Uterus (tissue), 4 donors: ENCODE data around the gene CD300A. TPM values are rescaled to one million over a fixed set of nuclear protein-coding genes. Genes with fewer than 3 reads are reported as not detected.

Source experiments
- DNase-seq, 2 donors: peaks; one replicate each; pipeline ENCODE4 v3.0.0-alpha.2; 2019 to 2020
- H3K27ac ChIP-seq, 2 donors: fragments of 200-600 bp; sonication (generic); 1 replicate in 1 of 2; 2 replicates in 1 of 2; pipeline ENCODE4 v1.5.1; 2016 to 2018
- H3K27me3 ChIP-seq, 2 donors: fragments of 200-600 bp; sonication (generic); one replicate each; pipeline ENCODE4 v1.5.1; 2018 to 2019; ENCODE audit warnings: control low read depth in 1 of 2
- H3K36me3 ChIP-seq, 2 donors: fragments of 200-600 bp; sonication (generic); one replicate each; pipeline ENCODE4 v1.5.1; 2019; ENCODE audit warnings: control low read depth in 1 of 2
- H3K4me1 ChIP-seq, 2 donors: fragments of 200-600 bp; sonication (generic); one replicate each; pipeline ENCODE4 v1.5.1; 2018 to 2019; ENCODE audit warnings: control low read depth in 1 of 2
- H3K4me3 ChIP-seq, 2 donors: fragments of 200-600 bp; sonication (generic); 1 replicate in 1 of 2; 2 replicates in 1 of 2; pipeline ENCODE4 v1.5.1; 2018 to 2019; ENCODE audit warnings: mild to moderate bottlenecking in 1 of 2
- H3K9me3 ChIP-seq, 2 donors: fragments of 200-600 bp; sonication (generic); one replicate each; pipeline ENCODE4 v1.5.1; 2019; ENCODE audit warnings: control low read depth in 1 of 2
- CTCF ChIP-seq, 4 experiments: fragments of 200-600 bp in 2 of 4; fragments of 450-650 bp in 2 of 4; sonication (generic) in 2 of 4; IDR thresholded peaks; one replicate each; pipeline ENCODE4 v1.5.1; 2016 to 2019; ENCODE audit warnings: antibody characterized with exemption in 4 of 4, mild to moderate bottlenecking in 2 of 4, moderate library complexity in 1 of 4
- POLR2A ChIP-seq, 2 donors: fragments of 450-650 bp; IDR thresholded peaks; one replicate each; pipeline ENCODE4 v1.6.1; 2016; ENCODE audit warnings: antibody characterized with exemption in 2 of 2, mild to moderate bottlenecking in 1 of 2, moderate library complexity in 1 of 2
- intact Hi-C: fragments of 100-400 bp; cut with DNase I; formaldehyde crosslinking; loops from one replicate; pipeline ENCODE4 v1.15.1; 2023; ENCODE audit warnings: low total_unique reads
- total RNA-seq, 4 donors: library from RNA; depleted of rRNA in 3 of 4; stranded (reverse); fragments of >200 nt in 3 of 4; gene quantifications; one replicate each; pipeline versions ENCODE4 v1.1.0 to v1.2.4, GENCODE V29; 2014 to 2023
- donor health status: DM: yes; HTN: yes; CAD: no.

The CD300A gene
- total RNA-seq = 10 to 100 TPM in 1 of 4 donors, 1 to 10 TPM in 2, not detected in 1; 3.2 to 10.9 (median 4.0) TPM

DNA sequence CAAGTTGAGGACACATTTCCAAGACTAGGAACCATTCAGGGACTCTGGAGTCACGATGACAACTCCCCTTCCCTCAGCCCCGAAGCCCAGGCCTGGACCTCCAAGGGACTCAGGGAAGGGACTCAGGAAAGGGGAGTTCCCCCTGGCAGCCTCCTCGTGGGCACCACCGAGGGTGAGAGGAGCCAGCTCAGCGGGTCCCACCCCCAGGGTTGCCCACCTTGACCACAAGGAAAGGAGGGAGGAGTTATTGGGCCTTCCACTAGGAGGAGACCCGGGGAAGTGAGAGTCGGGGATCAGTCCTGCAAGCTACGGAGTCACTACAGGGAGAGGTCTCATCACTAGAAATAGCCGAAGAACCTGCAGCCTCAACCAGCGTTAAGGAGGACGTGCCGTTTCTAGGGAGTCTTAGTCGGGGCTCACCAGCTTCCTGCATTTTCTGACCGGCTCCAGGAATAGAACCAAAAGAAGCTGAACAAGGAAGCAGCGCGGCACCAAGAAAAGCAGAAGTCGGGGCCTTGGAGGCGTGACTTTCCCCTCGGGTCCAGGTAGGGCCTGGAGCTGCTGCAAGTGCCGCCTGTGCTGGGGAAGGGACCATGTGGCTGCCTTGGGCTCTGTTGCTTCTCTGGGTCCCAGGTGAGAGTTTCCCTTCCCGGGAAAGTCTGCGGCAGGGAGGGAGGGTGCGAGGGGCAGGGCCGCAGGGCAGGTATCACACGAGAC lies at the start of gene CD300A:
CD300A (plus strand) TSS at position 524 of the 717 bp plus-strand sequence; CDS start at position 594, 70 bp downstream.
- no peaks in the 10 kb centered on the region for H3K9me3 ChIP-seq
- H3K27ac ChIP-seq = no peak within 1 kb of the TSS
- no peak for TF ChIP-seq CTCF (IDR thresholded peaks at IDR 0.05)
- no peak for TF ChIP-seq POLR2A (IDR thresholded peaks at IDR 0.05)
- no peaks in the 10 kb centered on the region for H3K36me3 ChIP-seq
- H3K27me3 ChIP-seq = no peaks in the 10 kb centered on the region
- intact Hi-C loops = no loop called here
- no peak for DNase-seq
- no peak within 1 kb of the TSS for H3K4me3 ChIP-seq
- H3K4me1 ChIP-seq = no peaks in the 10 kb centered on the region

- Histone ChIP-seq H3K27ac (no peak overlapping the region), H3K36me3 (no peaks in the 10 kb centered on the region), H3K4me3 (no peak overlapping the region), H3K27me3 (no peaks in the 10 kb centered on the region), H3K4me1 (no peaks in the 10 kb centered on the region), H3K9me3 (no peaks in the 10 kb centered on the region)
- intact Hi-C loops = no loop called here
- TF ChIP-seq CTCF (IDR thresholded peaks at IDR 0.05) (no peak), POLR2A (IDR thresholded peaks at IDR 0.05) (no peak)
- DNase-seq = no peak
Observed at GRCh38 chr17:74417178-74418045, 49.0 kb upstream of the CD300A start.

- DNase-seq = no peak
- intact Hi-C loops = no loop called here
- H3K27me3 ChIP-seq = no peaks in the 10 kb centered on the region
- TF ChIP-seq CTCF (IDR thresholded peaks at IDR 0.05) = no peak
- no peak for TF ChIP-seq POLR2A (IDR thresholded peaks at IDR 0.05)
- no peaks in the 10 kb centered on the region for H3K9me3 ChIP-seq
- no peak overlapping the region for H3K4me3 ChIP-seq
- no peaks in the 10 kb centered on the region for H3K4me1 ChIP-seq
- no peaks in the 10 kb centered on the region for H3K36me3 ChIP-seq
- H3K27ac ChIP-seq = no peak overlapping the region
Observed at GRCh38 chr17:74419928-74420411, 46.5 kb upstream of the CD300A start.

DNA sequence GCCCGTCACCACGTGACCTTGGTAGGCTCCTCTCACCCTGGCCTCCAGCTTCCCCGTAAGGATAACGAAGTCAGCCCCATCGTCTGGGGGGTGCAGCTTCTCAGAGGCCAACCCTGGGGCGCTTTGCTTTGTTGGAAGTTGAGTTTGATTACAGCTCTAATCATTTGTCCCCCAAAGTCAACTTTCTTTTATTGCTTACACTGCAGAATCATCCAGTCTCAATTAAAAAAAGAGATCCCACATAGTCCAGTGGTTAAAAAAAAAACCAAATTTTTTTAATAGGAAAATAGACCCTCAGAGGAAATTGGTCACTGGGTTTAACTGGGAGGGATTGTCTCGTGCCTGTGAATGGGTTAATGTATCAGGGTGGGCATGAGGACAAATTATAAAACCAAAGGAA lies 42.3 kb upstream of the CD300A start:
- no peaks in the 10 kb centered on the region for H3K27me3 ChIP-seq
- no peaks in the 10 kb centered on the region for H3K36me3 ChIP-seq
- no peaks in the 10 kb centered on the region for H3K4me1 ChIP-seq
- H3K4me3 ChIP-seq = no peak overlapping the region
- no peak overlapping the region for H3K27ac ChIP-seq
- TF ChIP-seq CTCF (IDR thresholded peaks at IDR 0.05) = no peak
- no peak for TF ChIP-seq POLR2A (IDR thresholded peaks at IDR 0.05)
- no peaks in the 10 kb centered on the region for H3K9me3 ChIP-seq
- intact Hi-C loops = no loop called here
- DNase-seq = no peak

GRCh38 chr17:74424657-74425056 lies 41.8 kb upstream of the CD300A start:
- Histone ChIP-seq H3K4me1 (no peaks in the 10 kb centered on the region), H3K36me3 (no peaks in the 10 kb centered on the region), H3K27ac (no peak overlapping the region), H3K27me3 (no peaks in the 10 kb centered on the region), H3K4me3 (no peak overlapping the region), H3K9me3 (no peaks in the 10 kb centered on the region)
- TF ChIP-seq POLR2A (IDR thresholded peaks at IDR 0.05) (no peak), CTCF (IDR thresholded peaks at IDR 0.05) (no peak)
- intact Hi-C loops = no loop called here
- DNase-seq = no peak
